Activated naive CD8-positive, alpha-beta T cell treated with anti-CD3 and anti-CD28 coated beads, Interleukin-2, amount 10 ng/mL, durations not matched to agents 7 days and 5 days (primary cell): ENCODE measurements around the gene GIMAP1. TPM values are rescaled to one million over a fixed set of nuclear protein-coding genes. Genes with fewer than 3 reads are reported as not detected.
A peak's percentile ranks its signal among the peaks of the same experiment; 100 is the strongest.

Experiments used
- ATAC-seq: fragments of 150-1000 bp; cut with Tn5 transposase; one replicate; pipeline ENCODE4 v1.10.0; 2021; ENCODE audit warnings: low read depth, moderate library complexity
- POLR2A ChIA-PET: fragments of 350-600 bp; sonication (Branson Sonifier 250); formaldehyde crosslinking; loops from one replicate; lab custom pipeline; 2021; ENCODE audit warnings: antibody characterized with exemption; lab: Charles Lee
- DNase-seq: peaks from one replicate; pipeline ENCODE4 v3.0.0; 2021
- H3K27ac Mint-ChIP-seq: one replicate; pipeline ENCODE4 v1.8.0; 2022; ENCODE audit warnings: mild to moderate bottlenecking, mixed read lengths
- H3K27me3 Mint-ChIP-seq: one replicate; pipeline ENCODE4 v1.8.0; 2022; ENCODE audit warnings: mild to moderate bottlenecking, moderate library complexity, mixed read lengths
- H3K36me3 Mint-ChIP-seq: one replicate; pipeline ENCODE4 v1.8.0; 2021; ENCODE audit warnings: mild to moderate bottlenecking, mixed read lengths
- H3K4me1 Mint-ChIP-seq: one replicate; pipeline ENCODE4 v1.8.0; 2021; ENCODE audit warnings: mixed read lengths
- H3K4me3 Mint-ChIP-seq: one replicate; pipeline ENCODE4 v1.8.0; 2022; ENCODE audit warnings: mild to moderate bottlenecking, moderate library complexity, mixed read lengths
- H3K9me3 Mint-ChIP-seq: one replicate; pipeline ENCODE4 v1.8.0; 2021; ENCODE audit warnings: mixed read lengths
- total RNA-seq, 2 experiments: library from RNA; stranded (reverse); gene quantifications; one replicate each; pipeline ENCODE4 v1.2.3, GENCODE V29; 2021

The GIMAP1 gene
- total RNA-seq, 2 experiments from 2014 or later: 42.1 to 43.0 TPM

GRCh38 chr7:150739033-150739432, 22.6 kb downstream of the GIMAP1 start:
- Mint-ChIP-seq H3K4me1 (peaks cover 72% of the 10 kb centered on the region), H3K27ac (peak overlapping the region; percentile 98), H3K27me3 (no peaks in the 10 kb centered on the region), H3K4me3 (peak overlapping the region; percentile 98), H3K36me3 (peaks cover 56% of the 10 kb centered on the region), H3K9me3 (no peaks in the 10 kb centered on the region)
- POLR2A ChIA-PET: interaction anchor here (0.9 to 5.5 kb wide), 14 partner anchors 9 to 290 kb away, joined by 3 to 35 read pairs (median 9); partner anchors contain the start of genes GIMAP1, GIMAP2, GIMAP6 and GIMAP8
- ATAC-seq: no peak
- no peak for DNase-seq

GRCh38 chr7:150740053-150740452, 23.6 kb downstream of the GIMAP1 start:
- Mint-ChIP-seq H3K4me3 (peak overlapping the region; percentile 98), H3K36me3 (peaks cover 65% of the 10 kb centered on the region), H3K9me3 (no peaks in the 10 kb centered on the region), H3K27me3 (no peaks in the 10 kb centered on the region), H3K27ac (peak overlapping the region; percentile 80), H3K4me1 (peaks cover 70% of the 10 kb centered on the region)
- DNase-seq (no peak), ATAC-seq (no peak)
- POLR2A ChIA-PET: interaction anchor here (2.7 to 5.5 kb wide), 4 partner anchors 23 to 290 kb away, joined by 9 to 33 read pairs (median 25); partner anchors contain the start of genes GIMAP1, GIMAP2 and GIMAP8

GRCh38 chr7:150742286-150742968, 26.0 kb downstream of the GIMAP1 start:
- H3K4me3 Mint-ChIP-seq: peak overlapping the region; percentile 98
- no peaks in the 10 kb centered on the region for H3K27me3 Mint-ChIP-seq
- POLR2A ChIA-PET: interaction anchor here (0.9 to 4.5 kb wide), 9 partner anchors 10 to 292 kb away, joined by 3 to 38 read pairs (median 13); partner anchors contain the start of genes GIMAP1, GIMAP2, GIMAP4 and GIMAP7
- H3K36me3 Mint-ChIP-seq: peaks cover 81% of the 10 kb centered on the region
- H3K4me1 Mint-ChIP-seq: peaks cover 67% of the 10 kb centered on the region
- DNase-seq (no peak), ATAC-seq (no peak)
- no peaks in the 10 kb centered on the region for H3K9me3 Mint-ChIP-seq
- peak overlapping the region; percentile 80 for H3K27ac Mint-ChIP-seq

GRCh38 chr7:150744041-150744656, 27.7 kb downstream of the GIMAP1 start:
- Mint-ChIP-seq H3K4me3 (peak overlapping the region; percentile 98), H3K9me3 (no peaks in the 10 kb centered on the region), H3K27me3 (peaks cover under 1% of the 10 kb centered on the region), H3K27ac (peak overlapping the region; percentile 79), H3K4me1 (peaks cover 83% of the 10 kb centered on the region), H3K36me3 (peaks cover 71% of the 10 kb centered on the region)
- ATAC-seq (no peak), DNase-seq (no peak)
- POLR2A ChIA-PET: interaction anchor here (0.7 to 4.5 kb wide), 7 partner anchors 10 to 295 kb away, joined by 4 to 38 read pairs (median 8); partner anchors contain the start of genes GIMAP1, GIMAP7 and GIMAP8

GRCh38 chr7:150745086-150745485, 28.7 kb downstream of the GIMAP1 start:
- Mint-ChIP-seq H3K27ac (peak overlapping the region; percentile 78), H3K36me3 (peaks cover 64% of the 10 kb centered on the region), H3K4me3 (peak overlapping the region; percentile 98), H3K4me1 (peaks cover 83% of the 10 kb centered on the region), H3K9me3 (no peaks in the 10 kb centered on the region), H3K27me3 (peaks cover 2% of the 10 kb centered on the region)
- DNase-seq: no peak
- POLR2A ChIA-PET: interaction anchor here (1.7 to 4.5 kb wide), 4 partner anchors 9 to 294 kb away, joined by 5 to 38 read pairs (median 14); partner anchors contain the start of genes GIMAP1 and GIMAP8
- no peak for ATAC-seq

- H3K4me1 Mint-ChIP-seq: peaks cover 82% of the 10 kb centered on the region
- DNase-seq (no peak), ATAC-seq (no peak)
- POLR2A ChIA-PET: interaction anchor here (0.6 to 4.2 kb wide), 3 partner anchors 13 to 295 kb away, joined by 6 to 22 read pairs (median 8); partner anchors contain the start of gene GIMAP8
- peak overlapping the region; percentile 26 for H3K27ac Mint-ChIP-seq
- peaks cover 56% of the 10 kb centered on the region for H3K36me3 Mint-ChIP-seq
- H3K4me3 Mint-ChIP-seq: no peak overlapping the region
- no peaks in the 10 kb centered on the region for H3K9me3 Mint-ChIP-seq
- peaks cover 2% of the 10 kb centered on the region for H3K27me3 Mint-ChIP-seq
Measured at GRCh38 chr7:150745876-150746275, 29.5 kb downstream of the GIMAP1 start.

- Mint-ChIP-seq H3K4me3 (peak overlapping the region; percentile 17), H3K4me1 (peaks cover 76% of the 10 kb centered on the region), H3K9me3 (no peaks in the 10 kb centered on the region), H3K27me3 (peaks cover 2% of the 10 kb centered on the region), H3K27ac (peak overlapping the region; percentile 54), H3K36me3 (peaks cover 46% of the 10 kb centered on the region)
- POLR2A ChIA-PET: interaction anchor here (0.7 to 2.5 kb wide), 3 partner anchors 61 to 296 kb away, joined by 3 to 6 read pairs (median 3); partner anchors contain the start of genes GIMAP2, GIMAP4 and GIMAP8
- DNase-seq (no peak), ATAC-seq (no peak)
Measured at GRCh38 chr7:150746921-150747320, 30.5 kb downstream of the GIMAP1 start.

- Mint-ChIP-seq H3K4me1 (peaks cover 69% of the 10 kb centered on the region), H3K27ac (peak overlapping the region; percentile 50), H3K27me3 (peaks cover 2% of the 10 kb centered on the region), H3K4me3 (no peak overlapping the region), H3K36me3 (peaks cover 31% of the 10 kb centered on the region), H3K9me3 (no peaks in the 10 kb centered on the region)
- no peak for DNase-seq
- ATAC-seq: peak; percentile 51
- POLR2A ChIA-PET: interaction anchor here (0.8 to 2.4 kb wide), 5 partner anchors 10 to 297 kb away, joined by 3 to 9 read pairs (median 4); partner anchors contain the start of genes GIMAP1, GIMAP2 and GIMAP7
Measured at GRCh38 chr7:150748376-150748775, 32.0 kb downstream of the GIMAP1 start.

GRCh38 chr7:150751702-150752101, 35.3 kb downstream of the GIMAP1 start:
- ATAC-seq (no peak), DNase-seq (no peak)
- POLR2A ChIA-PET: no interaction called here
- no peaks in the 10 kb centered on the region for H3K9me3 Mint-ChIP-seq
- peaks cover 74% of the 10 kb centered on the region for H3K4me1 Mint-ChIP-seq
- peaks cover 2% of the 10 kb centered on the region for H3K27me3 Mint-ChIP-seq
- H3K4me3 Mint-ChIP-seq: no peak overlapping the region
- no peak overlapping the region for H3K27ac Mint-ChIP-seq
- peaks cover 5% of the 10 kb centered on the region for H3K36me3 Mint-ChIP-seq

GRCh38 chr7:150753239-150753638, 36.8 kb downstream of the GIMAP1 start:
- Mint-ChIP-seq H3K27me3 (peaks cover 2% of the 10 kb centered on the region), H3K4me3 (no peak overlapping the region), H3K36me3 (no peaks in the 10 kb centered on the region), H3K27ac (peak overlapping the region; percentile 57), H3K9me3 (no peaks in the 10 kb centered on the region), H3K4me1 (peaks cover 63% of the 10 kb centered on the region)
- DNase-seq: no peak
- POLR2A ChIA-PET: interaction anchor here (2.7 to 3.8 kb wide), 2 partner anchors 10 to 36 kb away, joined by 28 to 38 read pairs; partner anchors contain the start of gene GIMAP1
- no peak for ATAC-seq

- H3K27ac Mint-ChIP-seq: peak overlapping the region; percentile 92
- H3K36me3 Mint-ChIP-seq: no peaks in the 10 kb centered on the region
- H3K4me3 Mint-ChIP-seq: peak overlapping the region; percentile 55
- H3K9me3 Mint-ChIP-seq: no peaks in the 10 kb centered on the region
- peaks cover 2% of the 10 kb centered on the region for H3K27me3 Mint-ChIP-seq
- POLR2A ChIA-PET: interaction anchor here (0.7 to 3.9 kb wide), 7 partner anchors 11 to 347 kb away, joined by 3 to 67 read pairs (median 28); partner anchors contain the start of genes GIMAP1, GIMAP4, GIMAP5 and GIMAP8
- peak; percentile 23 for ATAC-seq
- no peak for DNase-seq
- peaks cover 55% of the 10 kb centered on the region for H3K4me1 Mint-ChIP-seq
Measured at GRCh38 chr7:150753826-150754603, 37.6 kb downstream of the GIMAP1 start.

- peak; percentile 39 for ATAC-seq
- no peak for DNase-seq
- Mint-ChIP-seq H3K27ac (peak overlapping the region; percentile 91), H3K4me1 (peaks cover 49% of the 10 kb centered on the region), H3K9me3 (peaks cover 2% of the 10 kb centered on the region), H3K4me3 (peak overlapping the region; percentile 85), H3K36me3 (no peaks in the 10 kb centered on the region), H3K27me3 (no peaks in the 10 kb centered on the region)
- POLR2A ChIA-PET: interaction anchor here (0.7 to 3.9 kb wide), 28 partner anchors 12 to 432 kb away, joined by 3 to 67 read pairs (median 5); partner anchors contain the start of genes ACTR3C, GIMAP1, GIMAP2 and GIMAP4
Measured at GRCh38 chr7:150754951-150755350, 38.5 kb downstream of the GIMAP1 start.
